Ascending aorta (tissue), 2 donors: ENCODE measurements around the gene SERPINA10. TPM values are rescaled to one million over a fixed set of nuclear protein-coding genes. Genes with fewer than 3 reads are reported as not detected.
"Not testable (repeated sequence)": the region's sequence is repeated elsewhere in the genome, so short reads cannot be mapped to it uniquely, and the experiment has no call there.

Experiments used
- DNase-seq, 2 donors: peaks; one replicate each; pipeline ENCODE4 v3.0.0-alpha.2; 2019; ENCODE audit warnings: low spot score in 2 of 2
- H3K27ac ChIP-seq, 2 donors: fragments of 200-600 bp; sonication (generic); one replicate each; pipeline ENCODE4 v1.5.1; 2016 to 2017; ENCODE audit warnings: mild to moderate bottlenecking in 1 of 2
- H3K27me3 ChIP-seq: fragments of 200-600 bp; sonication (generic); one replicate; pipeline ENCODE4 v1.5.1; 2017
- H3K36me3 ChIP-seq, 2 donors: fragments of 200-600 bp; sonication (generic); one replicate each; pipeline ENCODE4 v1.5.1; 2016
- H3K4me1 ChIP-seq, 2 donors: fragments of 200-600 bp; sonication (generic); one replicate each; pipeline ENCODE4 v1.5.1; 2016 to 2017; ENCODE audit warnings: mild to moderate bottlenecking in 1 of 2
- H3K4me3 ChIP-seq, 2 donors: fragments of 200-600 bp; sonication (generic); one replicate each; pipeline ENCODE4 v1.5.1; 2016 to 2017; ENCODE audit warnings: mild to moderate bottlenecking in 1 of 2
- H3K9me3 ChIP-seq, 2 donors: fragments of 200-600 bp; sonication (generic); one replicate each; pipeline ENCODE4 v1.5.1; 2016
- intact Hi-C: fragments of 100-400 bp; cut with DNase I; formaldehyde crosslinking; loops from one replicate; pipeline ENCODE4 v1.15.1; 2023
- total RNA-seq: library from RNA; depleted of rRNA; stranded (reverse); fragments of >200 nt; gene quantifications from one replicate; pipeline ENCODE4 v1.1.0, GENCODE V29; 2016
- TF ChIP-seq, protein P1 (sequence below), 3 experiments: fragments of 200-600 bp in 2 of 3; fragments of 450-650 bp in 1 of 3; sonication (generic) in 2 of 3; IDR thresholded peaks; one replicate each; pipeline ENCODE4 v1.5.1; 2016 to 2019; ENCODE audit warnings: antibody characterized with exemption in 3 of 3, mild to moderate bottlenecking in 1 of 3, moderate library complexity in 1 of 3

Gene SERPINA10
- total RNA-seq, 1 donor from 2014 or later: not detected

DNA sequence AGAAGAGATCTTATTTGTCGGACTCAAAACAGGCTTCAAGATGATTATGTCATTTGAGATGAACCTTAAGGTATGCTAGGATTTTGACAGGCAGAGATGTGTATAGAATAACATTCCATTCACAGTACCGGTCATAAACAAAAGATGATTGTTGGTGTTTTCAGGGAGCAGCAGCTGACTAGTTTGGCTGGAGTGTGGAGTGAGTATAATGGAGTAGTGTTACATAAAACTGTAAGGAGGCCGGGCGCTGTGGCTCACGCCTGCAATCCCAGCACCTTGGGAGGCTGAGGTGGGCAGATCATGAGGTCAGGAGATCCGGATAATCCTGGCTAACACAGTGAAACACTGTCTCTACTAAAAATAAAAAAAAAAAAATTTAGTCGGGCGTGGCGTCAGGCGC lies 23.9 kb downstream of the SERPINA10 start:
- intact Hi-C loops: no loop called here
- Histone ChIP-seq H3K4me3 (no peak overlapping the region), H3K27me3 (no peaks in the 10 kb centered on the region), H3K27ac (no peak overlapping the region), H3K9me3 (no peaks in the 10 kb centered on the region), H3K4me1 (no peaks in the 10 kb centered on the region), H3K36me3 (no peaks in the 10 kb centered on the region)
- TF ChIP-seq, protein P1, sequence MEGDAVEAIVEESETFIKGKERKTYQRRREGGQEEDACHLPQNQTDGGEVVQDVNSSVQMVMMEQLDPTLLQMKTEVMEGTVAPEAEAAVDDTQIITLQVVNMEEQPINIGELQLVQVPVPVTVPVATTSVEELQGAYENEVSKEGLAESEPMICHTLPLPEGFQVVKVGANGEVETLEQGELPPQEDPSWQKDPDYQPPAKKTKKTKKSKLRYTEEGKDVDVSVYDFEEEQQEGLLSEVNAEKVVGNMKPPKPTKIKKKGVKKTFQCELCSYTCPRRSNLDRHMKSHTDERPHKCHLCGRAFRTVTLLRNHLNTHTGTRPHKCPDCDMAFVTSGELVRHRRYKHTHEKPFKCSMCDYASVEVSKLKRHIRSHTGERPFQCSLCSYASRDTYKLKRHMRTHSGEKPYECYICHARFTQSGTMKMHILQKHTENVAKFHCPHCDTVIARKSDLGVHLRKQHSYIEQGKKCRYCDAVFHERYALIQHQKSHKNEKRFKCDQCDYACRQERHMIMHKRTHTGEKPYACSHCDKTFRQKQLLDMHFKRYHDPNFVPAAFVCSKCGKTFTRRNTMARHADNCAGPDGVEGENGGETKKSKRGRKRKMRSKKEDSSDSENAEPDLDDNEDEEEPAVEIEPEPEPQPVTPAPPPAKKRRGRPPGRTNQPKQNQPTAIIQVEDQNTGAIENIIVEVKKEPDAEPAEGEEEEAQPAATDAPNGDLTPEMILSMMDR (IDR thresholded peaks at IDR 0.05): no peak
- DNase-seq: no peak

DNA sequence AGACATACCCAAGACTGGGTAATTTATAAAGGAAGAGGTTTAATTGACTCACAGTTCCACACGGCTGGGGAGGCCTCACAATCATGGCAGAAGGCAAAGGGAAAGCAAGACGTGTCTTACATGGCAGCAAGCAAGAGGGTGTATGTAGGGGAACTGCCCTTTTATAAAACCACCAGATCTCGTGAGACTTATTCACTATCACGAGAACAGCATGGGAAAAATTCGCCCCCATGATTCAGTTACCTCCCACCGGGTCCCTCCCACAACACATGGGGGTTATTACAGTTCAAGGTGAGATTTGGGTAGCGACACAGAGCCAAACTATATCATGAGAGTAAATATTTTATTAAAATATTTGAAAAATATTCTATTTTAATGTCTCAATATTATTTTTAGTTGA lies 24.5 kb downstream of the SERPINA10 start:
- DNase-seq, H3K27ac ChIP-seq, intact Hi-C loops, H3K4me1 ChIP-seq, H3K36me3 ChIP-seq, H3K4me3 ChIP-seq, H3K27me3 ChIP-seq, H3K9me3 ChIP-seq: not testable (repeated sequence)

DNA sequence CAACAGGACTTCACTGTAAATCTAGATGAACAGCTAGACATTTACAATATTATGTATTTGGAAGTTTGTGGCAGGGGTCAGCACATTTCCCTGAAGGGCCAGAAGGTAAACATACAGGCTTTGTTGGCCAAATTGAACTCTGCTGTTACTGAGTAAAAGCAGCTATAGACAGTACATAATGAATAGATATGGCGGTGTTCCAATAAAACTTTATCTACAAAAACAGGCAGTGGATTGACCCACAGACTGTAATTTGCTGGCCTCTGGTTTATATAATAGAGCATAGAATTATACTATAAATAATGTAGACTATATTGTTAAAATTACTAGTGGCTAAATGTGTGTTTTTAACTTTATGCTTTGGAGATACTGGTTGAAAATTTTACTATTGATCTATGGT lies 25.7 kb downstream of the SERPINA10 start:
- Histone ChIP-seq H3K4me1 (no peaks in the 10 kb centered on the region), H3K4me3 (no peak overlapping the region), H3K27me3 (no peaks in the 10 kb centered on the region), H3K9me3 (peaks cover 0 to 4% of the 10 kb centered on the region in 2 donors), H3K36me3 (no peaks in the 10 kb centered on the region), H3K27ac (no peak overlapping the region)
- no peak for DNase-seq
- intact Hi-C loops: no loop called here
- TF ChIP-seq, protein P1 (IDR thresholded peaks at IDR 0.05): no peak

DNA sequence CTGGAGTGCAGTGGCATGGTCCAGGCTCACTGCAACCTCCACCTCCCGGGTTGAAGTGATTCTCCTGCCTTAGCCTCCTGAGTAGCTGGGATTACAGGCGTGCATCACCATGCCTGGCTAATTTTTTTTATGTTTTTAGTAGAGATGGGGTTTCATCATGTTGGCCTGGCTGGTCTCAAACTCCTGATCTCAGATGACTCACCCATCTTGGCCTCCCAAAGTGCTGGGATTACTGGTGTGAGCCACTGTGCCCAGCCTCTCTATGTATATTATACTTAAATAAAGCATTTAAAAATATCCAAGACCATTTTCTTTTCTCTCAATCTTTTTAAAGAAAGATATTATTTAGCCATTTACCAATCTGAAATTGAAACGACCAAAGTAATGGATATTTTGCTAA lies 28.9 kb downstream of the SERPINA10 start:
- H3K27ac ChIP-seq, intact Hi-C loops, H3K4me3 ChIP-seq, H3K4me1 ChIP-seq, H3K9me3 ChIP-seq, DNase-seq, H3K27me3 ChIP-seq, H3K36me3 ChIP-seq: not testable (repeated sequence)

DNA sequence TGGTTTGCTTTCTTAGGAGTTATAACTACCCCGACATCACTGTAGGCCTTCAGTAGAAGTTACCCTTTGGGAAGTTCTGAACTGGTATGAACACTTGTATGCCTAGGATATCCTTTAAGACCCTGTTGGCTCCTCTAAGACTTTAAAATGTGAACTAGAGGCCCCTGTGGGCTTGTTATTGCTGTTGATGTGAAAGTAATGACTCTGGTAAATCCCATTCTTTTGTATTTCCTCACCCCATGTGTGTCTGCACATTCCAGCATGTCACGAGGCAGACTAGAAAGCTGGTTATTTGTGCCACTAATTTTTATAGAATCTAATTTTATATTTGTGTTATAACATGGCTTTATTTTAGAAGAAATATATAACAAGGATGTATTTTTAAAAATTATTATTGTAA lies 48.9 kb downstream of the SERPINA10 start:
- intact Hi-C loops: no loop called here
- Histone ChIP-seq H3K36me3 (no peaks in the 10 kb centered on the region), H3K27ac (no peak overlapping the region), H3K9me3 (no peaks in the 10 kb centered on the region), H3K4me1 (no peaks in the 10 kb centered on the region), H3K27me3 (no peaks in the 10 kb centered on the region), H3K4me3 (no peak overlapping the region)
- no peak for DNase-seq
- TF ChIP-seq, protein P1 (IDR thresholded peaks at IDR 0.05): no peak

DNA sequence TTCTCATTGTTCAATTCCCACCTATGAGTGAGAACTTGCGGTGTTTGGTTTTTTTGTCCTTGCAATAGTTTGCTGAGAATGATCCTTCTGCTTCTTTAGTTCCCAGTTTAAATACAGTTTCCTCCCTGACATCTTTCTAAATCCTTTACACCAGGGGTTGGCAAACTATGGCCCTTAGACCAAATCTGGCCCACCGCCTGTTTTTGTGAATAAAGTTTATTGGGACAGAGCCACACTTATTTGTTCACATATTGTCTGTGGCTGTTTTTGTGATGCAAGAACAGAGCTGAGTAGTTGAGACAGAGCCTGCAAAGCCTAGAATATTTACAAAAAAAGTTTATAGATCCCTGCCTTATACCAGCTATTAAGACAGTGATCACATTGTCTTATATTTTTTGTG lies 53.7 kb downstream of the SERPINA10 start:
- no peak overlapping the region for H3K4me3 ChIP-seq
- no peaks in the 10 kb centered on the region for H3K9me3 ChIP-seq
- TF ChIP-seq, protein P1 (IDR thresholded peaks at IDR 0.05): no peak
- intact Hi-C loops: no loop called here
- H3K27ac ChIP-seq: no peak overlapping the region
- no peak for DNase-seq
- H3K4me1 ChIP-seq: no peaks in the 10 kb centered on the region
- no peaks in the 10 kb centered on the region for H3K27me3 ChIP-seq
- no peaks in the 10 kb centered on the region for H3K36me3 ChIP-seq

DNA sequence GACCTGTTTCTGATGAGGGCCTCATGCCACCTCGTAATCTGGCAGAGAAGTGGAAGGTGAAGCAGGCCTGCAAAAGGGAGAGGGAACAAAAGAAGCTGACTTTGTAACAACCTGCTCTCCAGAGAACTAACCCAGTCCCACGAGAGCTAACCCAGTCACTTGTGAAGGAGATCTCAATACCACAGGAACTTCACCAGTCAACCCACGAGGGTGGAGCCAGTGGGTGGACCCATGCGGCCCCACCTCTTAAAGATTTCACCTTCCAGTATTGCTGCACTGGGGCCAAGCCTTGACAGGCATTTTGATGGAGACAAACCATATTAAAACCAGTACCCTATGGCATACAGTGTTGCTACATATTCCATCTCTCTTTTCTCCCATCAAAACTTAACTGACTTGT lies 55.1 kb downstream of the SERPINA10 start:
- H3K36me3 ChIP-seq: no peaks in the 10 kb centered on the region
- no peak overlapping the region for H3K27ac ChIP-seq
- H3K27me3 ChIP-seq: no peaks in the 10 kb centered on the region
- TF ChIP-seq, protein P1 (IDR thresholded peaks at IDR 0.05): no peak
- no peak for DNase-seq
- H3K4me1 ChIP-seq: no peaks in the 10 kb centered on the region
- no peak overlapping the region for H3K4me3 ChIP-seq
- intact Hi-C loops: no loop called here
- H3K9me3 ChIP-seq: no peaks in the 10 kb centered on the region
